Measurements from ENCODE around the gene CCR9. TPM values are rescaled to one million over a fixed set of nuclear protein-coding genes. Genes with fewer than 3 reads are reported as not detected.
A peak's percentile ranks its signal among the peaks of the same experiment; 100 is the strongest.

The CCR9 gene
- total and polyA plus RNA-seq, 10 of the 15 experiments (the other 5 are each of a cell fraction or from before 2014, with no cell fraction given) = 0.05 to 3.9 (median 2.4) TPM

- TF ChIP-seq, protein P1, sequence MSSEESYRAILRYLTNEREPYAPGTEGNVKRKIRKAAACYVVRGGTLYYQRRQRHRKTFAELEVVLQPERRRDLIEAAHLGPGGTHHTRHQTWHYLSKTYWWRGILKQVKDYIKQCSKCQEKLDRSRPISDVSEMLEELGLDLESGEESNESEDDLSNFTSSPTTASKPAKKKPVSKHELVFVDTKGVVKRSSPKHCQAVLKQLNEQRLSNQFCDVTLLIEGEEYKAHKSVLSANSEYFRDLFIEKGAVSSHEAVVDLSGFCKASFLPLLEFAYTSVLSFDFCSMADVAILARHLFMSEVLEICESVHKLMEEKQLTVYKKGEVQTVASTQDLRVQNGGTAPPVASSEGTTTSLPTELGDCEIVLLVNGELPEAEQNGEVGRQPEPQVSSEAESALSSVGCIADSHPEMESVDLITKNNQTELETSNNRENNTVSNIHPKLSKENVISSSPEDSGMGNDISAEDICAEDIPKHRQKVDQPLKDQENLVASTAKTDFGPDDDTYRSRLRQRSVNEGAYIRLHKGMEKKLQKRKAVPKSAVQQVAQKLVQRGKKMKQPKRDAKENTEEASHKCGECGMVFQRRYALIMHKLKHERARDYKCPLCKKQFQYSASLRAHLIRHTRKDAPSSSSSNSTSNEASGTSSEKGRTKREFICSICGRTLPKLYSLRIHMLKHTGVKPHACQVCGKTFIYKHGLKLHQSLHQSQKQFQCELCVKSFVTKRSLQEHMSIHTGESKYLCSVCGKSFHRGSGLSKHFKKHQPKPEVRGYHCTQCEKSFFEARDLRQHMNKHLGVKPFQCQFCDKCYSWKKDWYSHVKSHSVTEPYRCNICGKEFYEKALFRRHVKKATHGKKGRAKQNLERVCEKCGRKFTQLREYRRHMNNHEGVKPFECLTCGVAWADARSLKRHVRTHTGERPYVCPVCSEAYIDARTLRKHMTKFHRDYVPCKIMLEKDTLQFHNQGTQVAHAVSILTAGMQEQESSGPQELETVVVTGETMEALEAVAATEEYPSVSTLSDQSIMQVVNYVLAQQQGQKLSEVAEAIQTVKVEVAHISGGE (CRISPR knock-in tag; IDR thresholded peaks at IDR 0.05) = no peak
- TF ChIP-seq MEF2A (IDR thresholded peaks at IDR 0.05; ENCODE audit: insufficient read depth, low read depth, low read length) = peak; percentile 97
- peak; percentile 99 for TF ChIP-seq STAT3 (IDR thresholded peaks at IDR 0.05; ENCODE audit: low read depth, low read length)
- TF ChIP-seq BMI1 (IDR thresholded peaks at IDR 0.05; ENCODE audit: borderline replicate concordance) = peak; percentile 86; the same call in 1 of the 2 replicates
- TF ChIP-seq POU2F2 (IDR thresholded peaks at IDR 0.05; ENCODE audit: borderline replicate concordance, low read depth, low read length) = peak; percentile 91
- TF ChIP-seq RELA (IDR thresholded peaks at IDR 0.05; ENCODE audit: borderline replicate concordance, partially characterized antibody) = peak; percentile 65
- TF ChIP-seq SIN3A (IDR thresholded peaks at IDR 0.05; ENCODE audit: low read depth, low read length) = no peak
- peak; percentile 97 for TF ChIP-seq CREM (IDR thresholded peaks at IDR 0.05; ENCODE audit: low read depth)
- peak; percentile 98 for TF ChIP-seq BCL11A (IDR thresholded peaks at IDR 0.05; ENCODE audit: low read depth, low read length)
- TF ChIP-seq PBX3 (IDR thresholded peaks at IDR 0.05; ENCODE audit: insufficient replicate concordance, low read depth, low read length) = peak; percentile 5
- TF ChIP-seq, protein P2, sequence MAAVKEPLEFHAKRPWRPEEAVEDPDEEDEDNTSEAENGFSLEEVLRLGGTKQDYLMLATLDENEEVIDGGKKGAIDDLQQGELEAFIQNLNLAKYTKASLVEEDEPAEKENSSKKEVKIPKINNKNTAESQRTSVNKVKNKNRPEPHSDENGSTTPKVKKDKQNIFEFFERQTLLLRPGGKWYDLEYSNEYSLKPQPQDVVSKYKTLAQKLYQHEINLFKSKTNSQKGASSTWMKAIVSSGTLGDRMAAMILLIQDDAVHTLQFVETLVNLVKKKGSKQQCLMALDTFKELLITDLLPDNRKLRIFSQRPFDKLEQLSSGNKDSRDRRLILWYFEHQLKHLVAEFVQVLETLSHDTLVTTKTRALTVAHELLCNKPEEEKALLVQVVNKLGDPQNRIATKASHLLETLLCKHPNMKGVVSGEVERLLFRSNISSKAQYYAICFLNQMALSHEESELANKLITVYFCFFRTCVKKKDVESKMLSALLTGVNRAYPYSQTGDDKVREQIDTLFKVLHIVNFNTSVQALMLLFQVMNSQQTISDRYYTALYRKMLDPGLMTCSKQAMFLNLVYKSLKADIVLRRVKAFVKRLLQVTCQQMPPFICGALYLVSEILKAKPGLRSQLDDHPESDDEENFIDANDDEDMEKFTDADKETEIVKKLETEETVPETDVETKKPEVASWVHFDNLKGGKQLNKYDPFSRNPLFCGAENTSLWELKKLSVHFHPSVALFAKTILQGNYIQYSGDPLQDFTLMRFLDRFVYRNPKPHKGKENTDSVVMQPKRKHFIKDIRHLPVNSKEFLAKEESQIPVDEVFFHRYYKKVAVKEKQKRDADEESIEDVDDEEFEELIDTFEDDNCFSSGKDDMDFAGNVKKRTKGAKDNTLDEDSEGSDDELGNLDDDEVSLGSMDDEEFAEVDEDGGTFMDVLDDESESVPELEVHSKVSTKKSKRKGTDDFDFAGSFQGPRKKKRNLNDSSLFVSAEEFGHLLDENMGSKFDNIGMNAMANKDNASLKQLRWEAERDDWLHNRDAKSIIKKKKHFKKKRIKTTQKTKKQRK (IDR thresholded peaks at IDR 0.05; ENCODE audit: low read depth, low read length) = no peak
- TF ChIP-seq USF2 (IDR thresholded peaks at IDR 0.05; ENCODE audit: borderline replicate concordance, low read depth, low read length) = no peak
- peak; percentile 35 for TF ChIP-seq RAD21 (IDR thresholded peaks at IDR 0.05; ENCODE audit: insufficient read depth, low read depth, low read length)
- TF ChIP-seq TBL1XR1 (IDR thresholded peaks at IDR 0.05; ENCODE audit: low read depth, low read length) = peak; percentile 100
- TF ChIP-seq TCF3 (IDR thresholded peaks at IDR 0.05; ENCODE audit: borderline replicate concordance, insufficient read depth, low read depth, low read length) = peak; percentile 92
- TF ChIP-seq RCOR1 (conservative IDR thresholded peaks at IDR 0.05; ENCODE audit: low read depth, low read length) = peak; percentile 90
- 0 out of 2 replicates have a peak, but pooled peaks have one; percentile 75 for TF ChIP-seq CHD1 (IDR thresholded peaks at IDR 0.05; ENCODE audit: low read depth, low read length)
- no peak for TF ChIP-seq HCFC1 (IDR thresholded peaks at IDR 0.05; ENCODE audit: low read length)
- 0 out of 2 replicates have a peak, but pooled peaks have one; percentile 56 for TF ChIP-seq LARP7 (IDR thresholded peaks at IDR 0.05)
- TF ChIP-seq MEF2B (IDR thresholded peaks at IDR 0.05; ENCODE audit: partially characterized antibody, poor library complexity, severe bottlenecking) = peak; percentile 86
These were observed 21.4 kb upstream of the CCR9 start (continued) for GRCh38 chr3:45864760-45865519.
